Measurements from ENCODE around the gene CHRNG. TPM values are rescaled to one million over a fixed set of nuclear protein-coding genes. Genes with fewer than 3 reads are reported as not detected.

The CHRNG gene, protein sequence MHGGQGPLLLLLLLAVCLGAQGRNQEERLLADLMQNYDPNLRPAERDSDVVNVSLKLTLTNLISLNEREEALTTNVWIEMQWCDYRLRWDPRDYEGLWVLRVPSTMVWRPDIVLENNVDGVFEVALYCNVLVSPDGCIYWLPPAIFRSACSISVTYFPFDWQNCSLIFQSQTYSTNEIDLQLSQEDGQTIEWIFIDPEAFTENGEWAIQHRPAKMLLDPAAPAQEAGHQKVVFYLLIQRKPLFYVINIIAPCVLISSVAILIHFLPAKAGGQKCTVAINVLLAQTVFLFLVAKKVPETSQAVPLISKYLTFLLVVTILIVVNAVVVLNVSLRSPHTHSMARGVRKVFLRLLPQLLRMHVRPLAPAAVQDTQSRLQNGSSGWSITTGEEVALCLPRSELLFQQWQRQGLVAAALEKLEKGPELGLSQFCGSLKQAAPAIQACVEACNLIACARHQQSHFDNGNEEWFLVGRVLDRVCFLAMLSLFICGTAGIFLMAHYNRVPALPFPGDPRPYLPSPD
- not detected in 2 replicates for total RNA-seq

GRCh38 chr2:232539298-232540231, at the start of gene CHRNG:
Gene CHRNG (plus strand): TSS chr2:232539692. CDS start chr2:232539748, 56 bp downstream.

GRCh38 chr2:232519581-232520438, 19.7 kb upstream of the CHRNG start, which contains the start of gene PRSS56:
Gene PRSS56 (plus strand): TSS chr2:232520388. CDS start chr2:232520599, 211 bp downstream.

DNA sequence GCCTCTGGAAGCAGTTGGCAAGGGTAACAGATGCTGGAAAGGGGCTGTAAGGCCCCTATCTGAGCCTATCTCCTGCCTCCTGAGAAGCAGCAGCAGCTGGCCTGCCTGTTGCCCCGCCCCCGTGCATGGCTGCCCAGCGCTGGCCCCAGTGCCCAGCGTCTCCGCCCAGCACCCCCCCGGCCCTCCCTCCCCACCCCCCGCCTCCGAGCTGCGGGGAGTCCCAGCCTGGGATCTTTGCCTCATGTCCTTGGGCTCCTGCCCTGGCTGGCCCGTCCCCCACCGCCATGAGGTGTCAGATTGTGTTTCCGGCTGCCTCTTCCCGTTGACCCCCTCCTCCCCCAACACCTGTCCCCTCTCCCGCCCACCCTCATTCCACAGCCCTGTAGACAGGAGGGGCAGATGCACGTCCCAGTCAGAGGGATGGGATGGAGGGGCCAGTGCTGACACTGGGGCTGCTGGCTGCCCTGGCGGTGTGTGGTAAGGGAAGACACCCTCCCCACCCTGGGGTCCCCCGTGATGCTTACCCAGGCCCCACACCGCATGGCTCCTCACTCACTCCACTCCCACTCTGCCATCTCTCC, 13.6 kb upstream of the CHRNG start, which contains the start of gene CHRND:
Gene CHRND (plus strand): TSS at position 370 of the 581 bp plus-strand sequence. CDS start 56 bp downstream, at position 426.

DNA sequence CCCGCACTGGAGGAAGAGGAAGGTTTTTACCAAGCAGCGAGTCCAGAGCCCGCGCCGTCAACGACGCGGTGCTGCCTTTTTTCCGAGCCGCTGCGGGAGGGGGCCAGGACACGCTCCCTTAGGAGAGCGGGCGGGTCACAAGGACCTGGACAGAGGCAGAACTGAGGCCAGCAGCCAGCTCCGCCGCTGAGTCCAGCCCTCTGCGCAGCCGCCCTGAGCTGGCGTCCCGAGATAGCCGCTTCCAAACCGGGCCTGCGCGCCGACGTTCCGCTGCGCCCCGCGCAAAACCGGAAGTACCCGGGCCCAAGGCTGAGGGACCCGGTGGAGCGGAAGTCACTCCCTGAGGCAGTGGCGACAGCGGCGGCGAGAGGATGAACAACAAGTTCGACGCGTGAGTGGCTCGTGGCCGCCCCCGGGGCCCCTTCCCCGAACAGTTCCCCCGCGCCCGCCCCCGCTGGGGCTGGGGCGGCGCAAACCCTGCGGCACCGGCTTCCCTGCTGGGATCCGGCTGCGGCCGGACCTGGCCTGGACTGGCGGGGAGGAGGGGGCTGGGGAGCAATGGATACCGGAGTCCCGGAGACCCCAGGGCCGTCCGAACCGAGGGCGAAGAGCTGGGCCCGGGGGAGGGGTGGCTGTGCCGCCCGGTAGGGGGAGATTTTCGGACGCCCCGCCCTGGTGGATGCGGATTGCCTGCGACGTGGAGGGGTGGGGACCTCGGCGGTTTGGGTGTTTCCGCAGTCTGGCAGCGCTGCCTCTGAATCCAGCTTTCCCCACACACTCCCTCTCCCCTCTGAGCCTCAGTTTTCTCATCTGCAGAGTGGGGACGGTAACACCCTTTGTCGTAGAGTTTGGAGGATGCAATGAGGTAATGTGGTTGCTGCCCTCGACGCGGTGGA, 11.1 kb downstream of the CHRNG start, which contains the start of the genes EIF4E2 and TIGD1:
Gene EIF4E2 (plus strand): TSS at position 336 of the 896 bp plus-strand sequence. CDS start 36 bp downstream, at position 372.
Gene TIGD1 (minus strand): TSS at position 204 of the 896 bp plus-strand sequence. CDS start 675 bp downstream, outside the sequence.

Other genes starting within 250 kb of the CHRNG start
- not detected in 2 replicates for gene ALPP, start 160.9 kb upstream of the CHRNG start, total RNA-seq
- not detected in 2 replicates for gene ALPG, start 132.8 kb upstream of the CHRNG start, total RNA-seq
- gene ALPI, start 83.5 kb upstream of the CHRNG start, total RNA-seq, result not detected in 2 replicates
- not detected in 2 replicates for gene ECEL1, start 51.9 kb upstream of the CHRNG start, total RNA-seq
- not detected in 2 replicates for gene PRSS56, start 19.3 kb upstream of the CHRNG start, total RNA-seq
- gene CHRND, start 13.5 kb upstream of the CHRNG start, total RNA-seq, result not detected in 2 replicates
- gene TIGD1, start 10.9 kb downstream of the CHRNG start, total RNA-seq, result 1.8 and 2.0 TPM in 2 replicates
- gene EIF4E2, start 11.0 kb downstream of the CHRNG start, total RNA-seq, result 69.5 and 90.0 TPM in 2 replicates
- not detected in 2 replicates for gene EFHD1, start 93.9 kb downstream of the CHRNG start, total RNA-seq
- gene GIGYF2, start 157.6 kb downstream of the CHRNG start, total RNA-seq, result 28.0 and 36.6 TPM in 2 replicates
- gene KCNJ13, start 236.9 kb downstream of the CHRNG start, total RNA-seq, result not detected in 2 replicates

Measured in myometrial cell (primary cell).